Daoy (cell line): ENCODE data around the gene COL1A1. TPM values are rescaled to one million over a fixed set of nuclear protein-coding genes. Genes with fewer than 3 reads are reported as not detected.
A peak's percentile ranks its signal among the peaks of the same experiment; 100 is the strongest.

Source experiments
- DNase-seq: peaks from one replicate; pipeline ENCODE4 v3.0.0-alpha.2; 2015; ENCODE audit warnings: low read depth
- total RNA-seq: library from RNA; depleted of rRNA; stranded (reverse); fragments of >200 nt; shearing (Covaris generic); gene quantifications from 2 replicates; pipeline ENCODE4 v1.2.3, GENCODE V29; 2014

COL1A1 gene
- total RNA-seq, 1 experiment from 2014 or later: 288 TPM

- DNase-seq: peak; percentile 91
Measured at GRCh38 chr17:50173335-50173941, 28.0 kb downstream of the COL1A1 start.

DNA sequence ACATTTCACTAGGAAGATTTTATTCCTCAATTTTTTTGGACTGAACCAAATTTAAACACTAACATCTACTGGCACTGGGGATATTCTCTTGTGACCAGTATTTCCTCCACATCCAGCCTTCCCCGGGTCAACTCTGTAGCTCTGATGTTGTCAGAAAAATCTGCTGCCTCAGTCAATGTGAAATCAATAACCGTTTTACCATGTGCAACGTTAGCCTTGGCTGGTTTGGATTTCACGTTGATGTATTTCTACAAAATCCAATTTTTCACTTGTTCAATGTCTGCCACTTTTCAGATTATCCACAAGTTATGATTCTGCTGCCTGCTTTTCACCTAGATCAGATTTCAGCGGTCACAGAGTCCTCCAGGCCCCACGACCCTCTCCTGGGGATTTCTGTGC lies 28.5 kb downstream of the COL1A1 start:
- no peak for DNase-seq

GRCh38 chr17:50172130-50172529 lies 29.3 kb downstream of the COL1A1 start:
- DNase-seq: no peak

DNA sequence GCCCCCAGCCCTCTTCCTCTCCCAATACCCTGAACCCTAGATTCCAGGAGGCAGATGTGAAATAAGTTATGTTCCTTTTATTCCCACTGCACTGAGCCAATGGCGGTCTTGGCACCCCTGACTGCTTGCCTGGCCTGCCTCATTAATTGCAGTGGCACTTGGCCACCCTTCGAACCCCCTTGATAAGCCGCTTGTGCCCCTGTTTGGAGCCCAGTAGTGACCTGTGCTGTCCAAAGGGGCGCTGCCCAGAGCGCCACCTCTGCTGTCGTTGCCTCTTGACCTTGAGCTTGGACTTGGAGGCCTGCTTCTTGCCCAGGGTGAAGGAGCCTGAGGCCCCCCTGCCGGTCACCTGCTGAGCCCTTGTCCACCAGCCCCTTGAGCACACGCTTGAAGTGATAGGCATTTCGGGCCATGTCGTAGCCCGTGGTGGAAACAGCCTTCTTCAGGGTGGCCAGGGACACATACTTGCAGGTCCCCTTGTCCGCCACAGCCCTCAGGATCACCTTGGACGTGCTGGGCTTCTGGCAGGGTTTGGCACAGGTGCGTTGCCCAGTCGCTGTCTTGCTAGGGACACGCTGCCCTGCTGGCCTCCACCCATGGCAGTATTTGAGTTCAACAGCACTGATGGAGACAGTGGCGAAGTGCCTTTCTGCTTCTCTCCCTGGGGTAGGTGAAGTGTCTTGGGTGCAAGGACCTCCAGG lies 29.9 kb downstream of the COL1A1 start:
- no peak for DNase-seq

- DNase-seq: peak; percentile 63
Measured at GRCh38 chr17:50170662-50171370, 30.6 kb downstream of the COL1A1 start.

DNA sequence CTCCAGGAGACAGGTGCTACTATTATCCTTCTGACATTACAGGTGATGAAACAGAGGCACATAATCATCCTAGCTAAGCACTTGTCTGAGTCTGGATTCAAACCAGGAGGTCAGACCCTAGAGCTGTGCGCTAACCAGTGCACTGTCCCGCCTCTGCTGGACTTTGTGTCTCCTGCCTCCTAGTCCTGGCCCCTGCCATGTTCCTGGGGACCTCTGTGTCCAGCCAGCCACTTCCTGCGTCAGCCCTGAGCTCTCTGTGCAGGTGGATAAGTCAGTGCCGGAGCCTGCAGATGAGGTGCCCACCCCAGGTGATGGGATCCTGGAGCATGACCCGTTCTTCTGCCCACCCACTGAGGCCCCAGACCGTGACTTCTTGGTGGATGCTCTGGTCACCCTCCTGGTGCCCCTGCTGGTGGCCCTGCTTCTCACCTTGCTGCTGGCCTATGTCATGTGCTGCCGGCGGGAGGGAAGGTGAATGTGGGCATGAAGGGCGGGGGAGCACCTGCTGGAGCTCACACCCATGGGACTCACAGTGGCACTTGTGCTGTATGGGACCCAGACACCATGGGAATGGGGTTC lies 31.5 kb downstream of the COL1A1 start:
- no peak for DNase-seq

DNA sequence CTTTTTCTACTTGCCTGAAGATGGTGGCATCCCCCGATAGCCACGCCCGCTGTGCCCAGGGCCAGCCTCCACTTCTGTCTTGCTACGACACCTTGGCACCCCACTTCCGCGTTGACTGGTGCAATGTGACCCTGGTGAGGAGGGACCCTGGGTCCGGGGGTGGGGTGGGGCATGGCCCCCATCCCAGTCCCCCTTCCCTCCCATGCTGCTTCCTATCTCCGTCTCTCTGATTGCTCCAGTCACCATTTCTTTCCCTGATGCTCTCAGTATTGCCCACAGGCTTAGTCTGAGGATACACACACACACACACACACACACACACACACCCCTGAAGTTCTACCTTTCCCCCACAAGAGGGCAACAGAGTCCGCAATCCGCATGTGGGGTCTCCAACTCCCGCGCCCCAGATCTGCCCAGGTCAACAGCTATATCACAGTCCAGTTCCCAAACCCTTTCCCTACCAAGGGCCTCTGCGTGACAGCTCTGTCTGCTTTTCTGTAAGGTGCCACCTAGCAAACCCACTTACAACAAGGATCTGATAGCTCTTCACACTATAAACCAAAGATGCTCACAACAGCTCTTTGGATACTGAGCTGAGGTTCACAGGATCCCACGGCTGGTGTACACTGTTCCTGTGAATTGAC lies 32.2 kb downstream of the COL1A1 start:
- peak; percentile 68 for DNase-seq

DNA sequence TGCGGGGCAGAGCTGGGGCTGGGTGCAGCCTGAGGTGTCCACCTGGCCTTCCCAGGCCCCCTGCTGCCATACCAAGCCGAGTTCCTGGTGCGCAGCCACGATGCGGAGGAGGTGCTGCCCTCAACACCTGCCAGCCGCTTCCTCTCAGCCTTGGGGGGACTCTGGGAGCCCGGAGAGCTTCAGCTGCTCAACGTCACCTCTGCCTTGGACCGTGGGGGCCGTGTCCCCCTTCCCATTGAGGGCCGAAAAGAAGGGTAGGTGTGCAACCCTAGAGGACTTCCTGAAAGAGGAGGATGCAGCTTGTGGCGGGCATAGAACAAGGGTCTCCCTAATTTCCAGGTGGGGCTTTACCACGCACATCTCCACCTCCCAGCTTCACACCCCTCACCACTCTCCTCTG lies 33.1 kb downstream of the COL1A1 start:
- DNase-seq: no peak

- DNase-seq: no peak
Measured at GRCh38 chr17:50167371-50167770, 34.1 kb downstream of the COL1A1 start.

DNA sequence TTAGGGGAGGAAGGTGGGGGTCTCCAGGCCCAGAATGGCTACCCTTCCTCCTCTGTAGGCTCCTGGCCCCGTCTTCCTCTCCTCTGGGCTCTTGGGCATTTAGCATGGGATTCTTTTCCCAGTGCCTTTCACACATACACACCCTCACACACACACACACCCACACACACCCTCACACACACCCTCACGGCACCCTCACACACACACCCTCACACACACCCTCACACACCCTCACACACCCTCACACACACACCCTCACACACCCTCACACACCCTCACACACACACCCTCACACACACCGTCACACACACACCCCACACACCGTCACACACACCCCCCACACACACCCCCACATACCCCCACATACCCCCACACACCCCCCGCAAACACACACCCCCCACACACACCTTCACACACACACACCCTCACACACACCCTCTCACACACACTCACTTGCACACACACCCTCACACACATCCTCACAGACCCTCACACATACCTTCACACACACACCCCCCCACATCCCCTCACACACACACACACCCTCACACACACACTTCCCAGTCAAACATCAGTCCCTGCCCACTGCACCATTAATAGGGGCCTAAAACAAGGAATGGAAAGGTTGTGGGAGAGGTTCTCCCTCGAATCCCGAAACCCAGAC lies 34.8 kb downstream of the COL1A1 start:
- no peak for DNase-seq

- no peak for DNase-seq
Measured at GRCh38 chr17:50165867-50166517, 35.4 kb downstream of the COL1A1 start, which contains the start of gene SGCA. SGCA (plus strand) TSS chr17:50166005; CDS start chr17:50166041, 36 bp downstream.

- DNase-seq: no peak
Measured at GRCh38 chr17:50165466-50165865, 36.0 kb downstream of the COL1A1 start.

GRCh38 chr17:50165066-50165465 lies 36.4 kb downstream of the COL1A1 start:
- DNase-seq: no peak

DNA sequence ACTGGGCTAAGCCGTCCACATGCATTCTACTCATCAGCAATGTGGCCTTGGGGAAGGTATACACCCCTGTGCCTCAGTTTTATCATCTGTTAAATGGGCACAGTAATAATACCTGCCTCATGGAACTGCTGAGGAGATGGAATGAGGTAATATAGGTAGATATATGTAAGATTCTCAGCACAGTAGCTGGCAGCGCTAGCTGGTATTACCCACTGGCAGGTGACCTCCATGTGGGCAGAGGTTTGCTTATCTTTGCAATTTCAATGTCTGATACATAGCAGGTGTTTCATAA lies 36.8 kb downstream of the COL1A1 start:
- DNase-seq: no peak

DNA sequence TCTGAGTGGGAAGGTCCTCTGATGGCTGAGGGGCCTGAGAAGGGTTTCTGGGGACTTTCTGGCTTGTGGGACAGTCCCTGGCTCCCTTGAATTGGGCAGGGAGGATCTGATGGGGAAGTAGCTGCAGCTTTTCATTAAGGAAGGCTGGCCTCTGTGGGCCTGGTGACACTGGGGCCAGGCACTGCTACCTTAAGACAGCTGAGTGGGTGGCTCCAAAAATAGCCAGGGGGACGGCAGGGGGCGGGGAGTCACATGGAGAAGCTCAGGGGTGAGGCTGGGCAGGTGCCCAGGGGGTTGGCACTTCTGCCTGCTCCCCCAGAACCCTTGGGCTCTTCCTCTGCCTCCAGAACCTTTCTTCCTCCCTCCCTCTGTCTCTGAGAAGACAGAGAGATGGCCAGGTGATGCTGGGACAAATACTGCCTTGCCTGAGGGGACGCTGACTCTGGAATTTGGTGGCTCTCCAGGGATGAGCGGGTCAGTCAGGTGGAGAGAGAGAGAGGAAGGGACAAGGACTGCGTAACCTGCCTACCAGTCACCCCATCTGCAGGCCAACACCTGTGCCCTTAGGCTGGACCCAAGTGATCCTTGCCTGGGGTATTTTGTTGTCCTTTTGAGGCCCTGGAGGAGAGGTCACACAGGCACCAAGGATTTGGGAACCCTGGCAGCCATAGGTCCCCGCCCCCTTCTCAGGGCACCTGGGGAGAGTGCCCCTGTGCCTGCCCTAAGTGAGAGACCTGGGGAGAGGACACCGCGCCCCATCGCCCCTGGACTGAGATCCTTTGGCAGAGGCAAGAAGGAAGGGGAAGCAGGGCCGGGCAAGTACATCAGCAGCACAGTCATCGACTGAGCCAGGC lies 37.4 kb downstream of the COL1A1 start:
- DNase-seq: no peak

GRCh38 chr17:50162466-50163254 lies 38.8 kb downstream of the COL1A1 start:
- no peak for DNase-seq

DNA sequence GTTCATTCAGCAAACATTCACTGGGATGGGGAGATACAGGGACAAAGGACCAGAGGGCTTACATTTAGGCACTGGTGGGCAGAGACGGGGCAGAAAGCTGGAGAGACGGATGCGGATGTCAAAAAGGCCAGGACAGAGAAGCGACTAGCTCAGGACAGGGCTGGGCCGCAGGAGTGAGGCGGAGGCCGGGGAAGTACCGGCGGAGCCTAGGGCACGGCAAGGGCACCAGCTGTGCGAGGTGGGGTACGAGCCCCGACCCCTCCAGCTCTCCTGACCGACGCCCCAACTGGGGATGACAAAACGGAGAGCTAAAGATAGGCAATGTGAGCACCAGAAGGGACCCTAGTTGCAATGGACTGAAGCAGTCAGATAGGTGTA lies 39.5 kb downstream of the COL1A1 start:
- DNase-seq: no peak

DNA sequence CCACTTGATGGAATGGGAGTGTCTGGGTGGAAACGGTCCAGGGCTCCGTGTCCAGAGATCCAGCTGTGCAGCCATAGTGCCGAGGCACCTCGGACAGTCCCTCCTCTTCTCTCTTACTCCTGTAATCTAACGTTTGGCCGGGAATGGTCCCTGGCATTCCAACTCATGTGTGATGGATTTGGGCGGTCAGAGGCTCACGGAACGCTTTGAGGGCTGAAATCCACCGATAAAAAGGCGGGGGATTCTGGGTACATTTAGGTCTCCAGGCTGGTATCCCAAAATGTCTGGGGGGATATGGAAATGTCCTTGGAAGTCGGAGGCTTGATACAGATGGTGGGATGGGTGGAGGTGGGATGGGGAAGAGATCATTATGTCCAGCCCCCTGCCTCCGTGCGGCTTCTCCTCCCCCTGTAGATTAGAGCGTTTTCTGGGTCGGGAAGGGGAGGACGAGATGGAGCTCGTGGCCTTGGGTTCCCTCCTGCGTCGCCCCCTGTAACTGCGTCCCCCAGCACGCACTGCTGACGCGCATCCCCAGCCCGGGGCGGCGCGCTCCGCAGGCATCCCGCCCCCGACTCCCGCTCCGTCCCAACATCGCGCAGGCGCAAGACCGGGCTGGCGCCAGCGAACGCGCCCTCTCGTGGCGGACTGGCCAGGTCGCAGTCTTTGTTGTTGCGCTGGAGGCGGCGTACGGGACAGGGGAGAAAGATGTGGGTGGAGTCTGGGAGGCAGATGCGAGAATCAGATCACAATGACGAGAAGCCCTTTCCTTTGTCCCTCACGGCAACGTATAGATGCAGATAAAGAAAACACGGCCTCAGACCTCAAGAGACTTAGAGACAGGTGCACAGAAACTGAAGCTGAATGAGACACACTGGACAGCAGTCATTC lies 40.2 kb downstream of the COL1A1 start:
- peak; percentile 93 for DNase-seq
